HG02970 (cell line): ENCODE results near the gene BCS1L.

ENCODE experiments used
- ATAC-seq: cut with Tn5 transposase; IDR thresholded peaks from one replicate; pipeline ENCODE4 v1.9.1; 2021; ENCODE audit warnings: mild to moderate bottlenecking, moderate library complexity, moderate number of reproducible peaks; ENCODE audit not compliant: unreplicated experiment, low FRiP score

Gene BCS1L

GRCh38 chr2:218659258-218659987 is at the start of gene BCS1L, which contains the start of gene ZNF142:
TSS of gene BCS1L (plus strand) at chr2:218659683. CDS start at chr2:218660988, 1,305 bp downstream.
TSS of gene ZNF142 (minus strand) at chr2:218659623. CDS start at chr2:218656429, 3,194 bp downstream.
- peak; percentile 84 for ATAC-seq

GRCh38 chr2:218615868-218616315 is 43.6 kb upstream of the BCS1L start:
- no peak for ATAC-seq

- ATAC-seq = no peak
Measured at GRCh38 chr2:218618102-218618860, 41.2 kb upstream of the BCS1L start.

GRCh38 chr2:218621007-218621406 is 38.5 kb upstream of the BCS1L start:
- ATAC-seq = no peak

- no peak for ATAC-seq
Measured at GRCh38 chr2:218622606-218623365, 36.7 kb upstream of the BCS1L start.

GRCh38 chr2:218623366-218623705 is 36.1 kb upstream of the BCS1L start:
- ATAC-seq = no peak

- ATAC-seq = no peak
Measured at GRCh38 chr2:218626369-218626768, 33.1 kb upstream of the BCS1L start.

- no peak for ATAC-seq
Measured at GRCh38 chr2:218627939-218628338, 31.5 kb upstream of the BCS1L start.

- no peak for ATAC-seq
Measured at GRCh38 chr2:218631837-218632236, 27.6 kb upstream of the BCS1L start.

GRCh38 chr2:218635719-218636118 is 23.8 kb upstream of the BCS1L start:
- no peak for ATAC-seq

- no peak for ATAC-seq
Measured at GRCh38 chr2:218638372-218638771, 21.1 kb upstream of the BCS1L start.

- no peak for ATAC-seq
Measured at GRCh38 chr2:218642121-218642656, 17.3 kb upstream of the BCS1L start.

GRCh38 chr2:218642786-218643185 is 16.7 kb upstream of the BCS1L start:
- ATAC-seq = no peak

- ATAC-seq = no peak
Measured at GRCh38 chr2:218643751-218644310, 15.7 kb upstream of the BCS1L start.

GRCh38 chr2:218644721-218645120 is 14.8 kb upstream of the BCS1L start:
- ATAC-seq = no peak

- no peak for ATAC-seq
Measured at GRCh38 chr2:218645126-218645525, 14.4 kb upstream of the BCS1L start.

- no peak for ATAC-seq
Measured at GRCh38 chr2:218648088-218648786, 11.2 kb upstream of the BCS1L start.

GRCh38 chr2:218648787-218649100 is 10.7 kb upstream of the BCS1L start:
- no peak for ATAC-seq

GRCh38 chr2:218655751-218656150 is 3.7 kb upstream of the BCS1L start:
- ATAC-seq = no peak

- peak; percentile 29 for ATAC-seq
Measured at GRCh38 chr2:218658671-218659257, 719 bp upstream of the BCS1L start.
